ENCODE measurements around the gene LPAR3. TPM values are rescaled to one million over a fixed set of nuclear protein-coding genes. Genes with fewer than 3 reads are reported as not detected.
A peak's percentile ranks its signal among the peaks of the same experiment; 100 is the strongest.

Gene LPAR3
- total RNA-seq, 4 donors from 2014 or later = 2.2 to 23.6 (median 13.5) TPM; not detected in 1

DNA sequence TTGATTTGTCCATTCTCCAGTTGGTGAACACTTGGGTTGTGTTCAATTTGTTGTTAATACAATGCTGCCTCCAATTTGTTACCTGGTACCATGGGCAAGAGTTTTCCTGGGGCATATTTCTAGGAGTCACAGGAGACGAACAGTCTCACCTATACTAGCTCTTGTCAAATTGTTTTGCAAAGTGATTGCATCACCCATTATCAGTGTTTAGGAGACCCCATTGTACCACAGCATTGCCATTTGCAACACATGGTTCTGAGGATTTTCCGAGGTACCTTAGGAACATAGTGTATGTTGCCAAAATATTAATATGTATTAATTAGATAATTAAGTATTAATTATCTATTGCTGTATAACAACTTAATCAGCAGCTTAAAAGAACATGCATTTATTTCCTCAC, 97.8 kb downstream of the LPAR3 start:
- H3K4me1 ChIP-seq = no peaks in the 10 kb centered on the region
- no peak overlapping the region for H3K4me3 ChIP-seq
- no peaks in the 10 kb centered on the region for H3K9me3 ChIP-seq
- intact Hi-C loops (cut with DNase I; ENCODE audit: low total_unique reads) = no loop called here
- H3K27me3 ChIP-seq = no peaks in the 10 kb centered on the region
- H3K27ac ChIP-seq = no peak overlapping the region
- no peak for TF ChIP-seq POLR2A (IDR thresholded peaks at IDR 0.05)
- TF ChIP-seq, protein P1, sequence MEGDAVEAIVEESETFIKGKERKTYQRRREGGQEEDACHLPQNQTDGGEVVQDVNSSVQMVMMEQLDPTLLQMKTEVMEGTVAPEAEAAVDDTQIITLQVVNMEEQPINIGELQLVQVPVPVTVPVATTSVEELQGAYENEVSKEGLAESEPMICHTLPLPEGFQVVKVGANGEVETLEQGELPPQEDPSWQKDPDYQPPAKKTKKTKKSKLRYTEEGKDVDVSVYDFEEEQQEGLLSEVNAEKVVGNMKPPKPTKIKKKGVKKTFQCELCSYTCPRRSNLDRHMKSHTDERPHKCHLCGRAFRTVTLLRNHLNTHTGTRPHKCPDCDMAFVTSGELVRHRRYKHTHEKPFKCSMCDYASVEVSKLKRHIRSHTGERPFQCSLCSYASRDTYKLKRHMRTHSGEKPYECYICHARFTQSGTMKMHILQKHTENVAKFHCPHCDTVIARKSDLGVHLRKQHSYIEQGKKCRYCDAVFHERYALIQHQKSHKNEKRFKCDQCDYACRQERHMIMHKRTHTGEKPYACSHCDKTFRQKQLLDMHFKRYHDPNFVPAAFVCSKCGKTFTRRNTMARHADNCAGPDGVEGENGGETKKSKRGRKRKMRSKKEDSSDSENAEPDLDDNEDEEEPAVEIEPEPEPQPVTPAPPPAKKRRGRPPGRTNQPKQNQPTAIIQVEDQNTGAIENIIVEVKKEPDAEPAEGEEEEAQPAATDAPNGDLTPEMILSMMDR (IDR thresholded peaks at IDR 0.05) = no peak
- no peaks in the 10 kb centered on the region for H3K36me3 ChIP-seq
- DNase-seq = no peak

DNA sequence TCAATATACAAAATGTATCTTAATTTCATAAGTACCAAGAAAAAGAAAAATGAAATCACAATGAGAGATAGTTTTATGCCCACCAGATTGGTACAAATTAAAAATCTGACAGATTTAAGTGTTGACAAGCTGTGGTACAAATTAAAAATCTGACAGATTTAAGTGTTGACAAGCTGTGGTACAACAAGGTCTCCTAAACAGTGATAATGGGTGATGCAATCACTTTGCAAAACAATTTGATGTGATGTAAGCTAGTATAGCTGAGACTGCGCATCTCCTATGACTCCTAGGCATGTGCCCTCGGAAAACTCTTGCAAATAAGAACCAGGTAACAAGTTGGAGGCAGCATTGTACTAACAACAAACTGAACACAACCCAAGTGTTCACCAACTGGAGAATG, 100.6 kb downstream of the LPAR3 start:
- H3K4me3 ChIP-seq = no peak overlapping the region
- H3K9me3 ChIP-seq = peaks cover 0 to 4% of the 10 kb centered on the region in 2 donors
- intact Hi-C loops (cut with DNase I; ENCODE audit: low total_unique reads) = no loop called here
- no peaks in the 10 kb centered on the region for H3K4me1 ChIP-seq
- no peak for TF ChIP-seq POLR2A (IDR thresholded peaks at IDR 0.05)
- no peaks in the 10 kb centered on the region for H3K36me3 ChIP-seq
- DNase-seq = no peak
- no peaks in the 10 kb centered on the region for H3K27me3 ChIP-seq
- H3K27ac ChIP-seq = no peak overlapping the region

DNA sequence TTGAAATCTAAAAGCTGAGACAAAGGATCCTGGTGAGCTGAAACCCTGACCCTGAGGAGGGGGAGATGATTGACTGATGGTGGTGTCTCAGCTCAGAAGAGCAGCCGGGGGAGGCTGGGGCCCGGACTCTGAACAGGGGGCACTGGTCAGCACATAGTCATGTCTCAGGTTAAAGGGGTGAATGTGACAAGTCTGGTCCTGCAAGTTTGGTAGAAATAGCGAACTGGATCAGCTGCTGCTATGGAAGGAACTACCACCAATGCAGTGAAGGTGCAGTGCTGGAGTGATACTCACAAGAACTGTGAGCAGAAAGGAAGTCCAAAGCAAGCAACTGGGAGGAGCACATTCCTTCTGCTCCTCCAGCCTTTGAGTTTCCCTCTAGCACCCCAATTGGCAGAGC, 104.0 kb downstream of the LPAR3 start:
- Histone ChIP-seq H3K4me3 (no peak overlapping the region), H3K27me3 (no peaks in the 10 kb centered on the region), H3K27ac (no peak overlapping the region), H3K9me3 (peaks cover 0 to 4% of the 10 kb centered on the region in 2 donors), H3K4me1 (no peaks in the 10 kb centered on the region), H3K36me3 (no peaks in the 10 kb centered on the region)
- DNase-seq = no peak
- intact Hi-C loops (cut with DNase I; ENCODE audit: low total_unique reads) = no loop called here
- no peak for TF ChIP-seq POLR2A (IDR thresholded peaks at IDR 0.05)
- TF ChIP-seq, protein P1 (IDR thresholded peaks at IDR 0.05) = no peak

DNA sequence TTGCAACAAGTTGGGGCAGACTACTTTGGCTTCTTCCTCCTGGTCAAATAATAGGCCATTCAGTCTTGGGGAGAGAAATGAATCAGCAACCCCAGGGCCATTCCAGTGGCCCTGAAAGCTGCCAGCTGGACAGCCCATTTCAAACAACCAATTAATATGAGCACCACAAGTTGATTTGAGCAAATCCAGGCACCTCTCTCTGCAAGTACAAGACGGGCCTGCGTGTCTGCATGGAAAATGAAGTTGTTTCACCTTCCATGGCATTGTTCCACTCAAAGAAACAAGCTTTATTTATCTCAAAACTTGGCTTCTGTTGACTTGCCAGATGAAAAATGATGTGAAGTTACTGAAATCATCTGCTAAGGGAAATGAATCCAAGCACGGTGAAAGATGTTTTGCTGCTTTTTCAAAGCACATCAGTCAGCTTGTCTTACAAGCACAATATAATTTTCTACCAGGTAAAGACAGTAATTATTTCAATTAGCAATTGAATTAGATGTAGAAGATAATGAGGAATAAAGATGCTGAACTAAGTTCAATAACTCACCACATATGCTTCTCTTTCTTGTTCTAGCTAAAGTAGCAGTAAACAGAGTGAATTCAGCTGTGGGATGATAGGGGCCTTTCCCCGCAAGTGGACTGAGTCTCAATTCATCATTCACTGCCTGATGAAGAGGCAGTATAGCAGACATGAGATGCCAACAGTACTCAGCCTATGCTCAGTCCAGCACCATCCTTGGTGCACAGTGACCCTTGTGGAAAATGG, 107.6 kb downstream of the LPAR3 start:
- intact Hi-C loops (cut with DNase I; ENCODE audit: low total_unique reads) = no loop called here

DNA sequence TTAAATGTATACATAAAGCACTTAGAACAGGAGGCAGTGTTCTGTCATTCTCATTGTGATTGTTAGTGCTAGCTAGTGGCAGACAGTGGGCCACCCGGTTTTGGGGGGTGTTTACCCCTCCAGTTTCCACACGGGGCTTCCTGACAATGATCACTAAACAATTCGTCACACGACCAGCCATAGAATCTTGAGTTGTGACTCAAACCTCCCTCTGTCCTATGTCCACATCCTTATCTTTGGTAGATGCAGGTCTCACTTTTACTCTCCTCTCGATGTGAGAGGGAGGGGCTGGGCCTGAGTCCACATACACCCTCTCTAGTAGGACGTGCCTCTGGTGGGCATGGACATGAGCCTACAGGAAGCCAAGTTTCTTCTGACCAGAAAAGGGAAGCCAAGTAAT, 110.1 kb downstream of the LPAR3 start:
- Histone ChIP-seq H3K27ac (no peak overlapping the region), H3K27me3 (no peaks in the 10 kb centered on the region), H3K4me1 (no peaks in the 10 kb centered on the region), H3K4me3 (no peak overlapping the region), H3K9me3 (no peaks in the 10 kb centered on the region), H3K36me3 (no peaks in the 10 kb centered on the region)
- TF ChIP-seq POLR2A (IDR thresholded peaks at IDR 0.05) = no peak
- TF ChIP-seq, protein P1 (IDR thresholded peaks at IDR 0.05) = no peak
- intact Hi-C loops (cut with DNase I; ENCODE audit: low total_unique reads) = no loop called here
- no peak for DNase-seq

More for the DNA sequence above, 107.6 kb downstream of the LPAR3 start:
- H3K4me1 ChIP-seq = no peaks in the 10 kb centered on the region
- H3K36me3 ChIP-seq = no peaks in the 10 kb centered on the region
- peaks cover 0 to 4% of the 10 kb centered on the region in 2 donors for H3K9me3 ChIP-seq
- H3K27ac ChIP-seq = no peak overlapping the region
- TF ChIP-seq POLR2A (IDR thresholded peaks at IDR 0.05) = no peak
- TF ChIP-seq, protein P1 (IDR thresholded peaks at IDR 0.05) = no peak
- peak in 1 of 2 donors; percentile 24 for DNase-seq
- H3K27me3 ChIP-seq = no peaks in the 10 kb centered on the region
- no peak overlapping the region for H3K4me3 ChIP-seq
